GM21825 (cell line): Measurements from ENCODE around the gene SMIM31.
A peak's percentile ranks its signal among the peaks of the same experiment; 100 is the strongest.

Experiments used
- ATAC-seq: cut with Tn5 transposase; IDR thresholded peaks from one replicate; pipeline ENCODE4 v1.9.1; 2021; ENCODE audit warnings: mild to moderate bottlenecking, moderate library complexity; ENCODE audit not compliant: unreplicated experiment

The SMIM31 gene

GRCh38 chr4:164753873-164754488 lies at the start of gene SMIM31:
TSS of gene SMIM31 (plus strand) at chr4:164754131. CDS start at chr4:164770444, 16,313 bp downstream.
- no peak for ATAC-seq

- no peak for ATAC-seq
Observed at GRCh38 chr4:164706675-164707074, 47.3 kb upstream of the SMIM31 start.

- no peak for ATAC-seq
Observed at GRCh38 chr4:164716901-164717300, 37.0 kb upstream of the SMIM31 start.

GRCh38 chr4:164718827-164719226 lies 35.1 kb upstream of the SMIM31 start:
- ATAC-seq: no peak

GRCh38 chr4:164725066-164725465 lies 28.9 kb upstream of the SMIM31 start:
- no peak for ATAC-seq

GRCh38 chr4:164730705-164731393 lies 23.1 kb upstream of the SMIM31 start:
- no peak for ATAC-seq

- ATAC-seq: peak; percentile 85
Observed at GRCh38 chr4:164731827-164732474, 22.0 kb upstream of the SMIM31 start.

- peak; percentile 59 for ATAC-seq
Observed at GRCh38 chr4:164734484-164734883, 19.4 kb upstream of the SMIM31 start.

- no peak for ATAC-seq
Observed at GRCh38 chr4:164748375-164748774, 5.6 kb upstream of the SMIM31 start.

- no peak for ATAC-seq
Observed at GRCh38 chr4:164755432-164755831, 1.5 kb downstream of the SMIM31 start.

- ATAC-seq: no peak
Observed at GRCh38 chr4:164756686-164757085, 2.8 kb downstream of the SMIM31 start.

- ATAC-seq: no peak
Observed at GRCh38 chr4:164761241-164761640, 7.3 kb downstream of the SMIM31 start.

- no peak for ATAC-seq
Observed at GRCh38 chr4:164761746-164762275, 7.9 kb downstream of the SMIM31 start.

- no peak for ATAC-seq
Observed at GRCh38 chr4:164765096-164765495, 11.2 kb downstream of the SMIM31 start.

- ATAC-seq: no peak
Observed at GRCh38 chr4:164765833-164766232, 11.9 kb downstream of the SMIM31 start.

- ATAC-seq: no peak
Observed at GRCh38 chr4:164768516-164768915, 14.6 kb downstream of the SMIM31 start.

GRCh38 chr4:164770010-164770724 lies 16.2 kb downstream of the SMIM31 start:
- ATAC-seq: no peak

- no peak for ATAC-seq
Observed at GRCh38 chr4:164771088-164771487, 17.2 kb downstream of the SMIM31 start.

- ATAC-seq: no peak
Observed at GRCh38 chr4:164772076-164772475, 18.1 kb downstream of the SMIM31 start.

- ATAC-seq: no peak
Observed at GRCh38 chr4:164779080-164779479, 25.1 kb downstream of the SMIM31 start.

- ATAC-seq: peak; percentile 82
Observed at GRCh38 chr4:164779811-164780216, 25.9 kb downstream of the SMIM31 start.
